HG03045 (cell line): Measurements from ENCODE around the gene TSEN54.

Experiments
- ATAC-seq: cut with Tn5 transposase; IDR thresholded peaks from one replicate; pipeline ENCODE4 v1.9.1; 2021; ENCODE audit warnings: mild to moderate bottlenecking, moderate library complexity; ENCODE audit not compliant: unreplicated experiment

Gene TSEN54

GRCh38 chr17:75540923-75541503 lies 24.7 kb downstream of the TSEN54 start:
- no peak for ATAC-seq

DNA sequence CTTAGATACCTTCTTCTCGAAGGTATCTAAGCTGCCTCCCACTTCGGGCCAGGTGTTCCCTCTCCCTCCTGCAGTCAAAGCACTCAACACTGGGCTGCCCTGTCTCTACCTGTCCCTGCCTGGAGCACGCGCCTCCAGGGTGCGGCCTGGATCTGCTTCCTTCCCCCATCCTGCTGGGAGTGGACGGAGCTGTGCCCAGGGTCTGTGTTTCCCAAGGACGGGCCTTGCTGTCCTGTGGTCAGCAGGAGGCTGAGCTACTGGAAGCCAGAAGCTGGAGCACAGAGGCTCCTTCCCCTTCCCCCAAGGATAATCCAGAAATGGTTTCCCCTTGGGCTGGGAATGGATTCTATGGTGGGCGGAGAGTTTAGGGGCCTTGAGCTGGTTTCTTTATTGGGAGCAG lies 25.9 kb downstream of the TSEN54 start:
- no peak for ATAC-seq

DNA sequence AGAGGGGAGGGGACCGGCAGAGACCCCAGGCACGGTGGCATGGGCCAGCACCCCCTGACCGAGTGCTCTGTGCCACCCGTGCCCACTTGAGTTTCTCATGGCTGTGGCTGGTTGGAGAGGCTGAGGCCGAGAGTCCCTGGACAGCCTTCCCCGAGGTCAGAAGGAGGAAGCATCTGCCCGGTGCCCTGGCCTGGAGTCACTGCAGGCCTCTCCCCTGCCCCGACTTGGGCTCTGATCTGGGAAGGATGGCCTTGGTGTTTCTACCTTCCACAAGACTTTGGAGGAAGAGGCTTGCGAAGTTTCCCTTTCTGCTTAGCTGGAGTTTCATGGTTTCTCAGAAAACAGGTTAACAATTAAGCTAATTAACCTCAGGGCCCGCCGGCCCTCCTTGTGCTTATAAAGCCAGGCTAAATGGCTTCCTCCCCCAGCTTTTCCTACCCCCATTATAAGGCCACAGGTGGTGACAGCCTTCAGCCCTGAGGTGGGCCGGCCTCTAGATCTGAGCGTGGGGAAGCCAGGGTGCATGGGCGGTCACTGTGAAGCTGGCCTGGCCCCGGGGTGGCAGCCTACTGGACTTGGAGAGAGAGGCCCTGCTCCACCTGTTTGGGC lies 26.5 kb downstream of the TSEN54 start:
- ATAC-seq: no peak

GRCh38 chr17:75544250-75544649 lies 27.9 kb downstream of the TSEN54 start:
- ATAC-seq: no peak

DNA sequence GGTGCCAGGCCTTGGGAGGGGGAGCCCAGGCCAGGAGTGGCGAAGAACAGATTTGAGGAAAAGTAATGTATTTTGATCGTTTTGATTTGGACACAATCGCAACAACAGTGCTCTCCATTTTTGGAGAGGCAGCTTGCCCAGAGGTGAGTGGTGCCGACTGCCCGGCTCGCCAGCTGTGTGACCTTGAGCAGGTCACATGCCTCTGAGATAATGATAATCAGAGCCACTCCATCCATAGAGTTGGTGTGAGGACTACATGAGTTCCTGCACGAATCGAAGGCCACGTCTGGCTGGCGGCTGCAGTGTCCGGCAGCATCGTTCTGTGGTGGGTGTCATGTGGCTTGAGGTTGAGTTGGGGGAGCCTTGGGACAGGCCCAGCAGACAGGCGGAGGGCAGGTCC lies 29.9 kb downstream of the TSEN54 start:
- no peak for ATAC-seq

DNA sequence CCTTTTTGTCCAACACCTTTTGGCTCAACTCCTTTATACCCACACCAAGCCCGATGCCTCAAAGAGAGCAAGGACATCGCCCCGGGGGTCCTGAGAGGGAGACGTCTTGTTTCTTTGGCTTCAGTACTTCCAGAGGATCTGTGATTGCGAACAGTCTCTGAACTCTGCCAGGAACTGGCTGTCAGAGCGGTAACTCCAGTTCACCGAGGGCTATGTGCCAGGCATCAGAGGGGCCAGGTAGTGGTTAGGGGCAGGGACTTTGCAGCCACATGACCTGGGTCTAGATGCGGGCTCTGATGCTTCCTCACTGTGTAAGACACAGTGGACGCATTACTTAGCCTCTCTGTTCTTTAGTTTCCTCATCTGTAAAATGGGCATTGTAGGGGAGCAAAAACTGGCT lies 30.8 kb downstream of the TSEN54 start:
- no peak for ATAC-seq

DNA sequence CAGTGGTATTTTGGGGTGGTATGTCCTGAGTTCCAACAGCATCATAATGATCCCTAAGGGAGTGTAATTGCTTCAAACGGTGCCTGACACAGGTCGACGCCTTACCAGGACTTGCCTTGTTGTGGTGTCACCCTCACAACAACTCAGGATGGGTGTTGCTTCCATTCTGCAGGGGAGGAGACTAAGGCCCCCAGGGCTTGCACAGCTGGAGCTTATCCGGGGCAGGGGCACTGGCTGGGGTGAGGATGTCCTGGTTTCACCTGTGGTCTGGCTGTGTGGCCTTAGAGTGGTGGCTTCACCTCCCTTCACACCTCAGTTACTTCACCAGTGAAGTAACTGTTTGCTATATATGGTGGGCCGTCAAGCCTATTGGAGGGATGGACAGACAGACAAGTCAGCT lies 32.5 kb downstream of the TSEN54 start:
- no peak for ATAC-seq

GRCh38 chr17:75549246-75550138 lies 33.2 kb downstream of the TSEN54 start:
- no peak for ATAC-seq

DNA sequence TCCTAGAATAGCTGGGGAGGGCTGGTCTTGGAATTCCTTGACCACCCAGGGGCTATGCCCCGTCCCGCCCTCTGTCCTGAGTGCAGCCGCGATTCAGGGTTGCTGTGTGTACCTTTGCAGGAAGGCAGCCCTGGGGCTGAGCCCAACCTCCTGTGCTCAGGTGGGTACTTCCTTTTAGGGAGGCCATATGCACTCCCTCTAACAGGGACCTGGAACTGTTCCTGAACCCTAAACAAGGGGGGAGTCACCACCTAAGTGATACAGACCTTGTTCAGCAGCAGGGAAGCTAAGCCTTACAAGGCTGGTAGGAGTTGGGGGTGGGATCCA lies 33.8 kb downstream of the TSEN54 start:
- no peak for ATAC-seq

DNA sequence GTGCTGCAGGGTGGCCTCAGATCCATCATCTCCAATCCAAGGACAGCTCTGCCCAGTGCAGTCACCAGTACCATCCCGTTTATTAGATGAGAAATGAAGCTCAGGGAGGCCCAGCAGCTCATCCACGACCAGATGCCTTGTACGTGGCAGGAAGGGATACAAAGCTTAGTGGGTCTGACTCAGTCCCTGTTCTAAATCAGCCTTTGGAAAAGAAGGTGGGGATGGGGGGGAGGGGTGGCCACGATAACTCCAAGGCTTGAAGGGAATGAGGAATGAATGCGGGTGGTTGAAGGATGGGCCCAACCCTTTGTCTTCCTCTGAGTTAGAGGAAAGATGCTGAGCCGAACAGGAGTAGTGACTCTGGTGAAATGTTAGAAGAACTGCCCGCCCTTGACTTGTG lies 34.9 kb downstream of the TSEN54 start:
- ATAC-seq: no peak

GRCh38 chr17:75552425-75553294 lies 36.3 kb downstream of the TSEN54 start:
- no peak for ATAC-seq

- no peak for ATAC-seq
Observed at GRCh38 chr17:75553295-75554110, 37.2 kb downstream of the TSEN54 start.

DNA sequence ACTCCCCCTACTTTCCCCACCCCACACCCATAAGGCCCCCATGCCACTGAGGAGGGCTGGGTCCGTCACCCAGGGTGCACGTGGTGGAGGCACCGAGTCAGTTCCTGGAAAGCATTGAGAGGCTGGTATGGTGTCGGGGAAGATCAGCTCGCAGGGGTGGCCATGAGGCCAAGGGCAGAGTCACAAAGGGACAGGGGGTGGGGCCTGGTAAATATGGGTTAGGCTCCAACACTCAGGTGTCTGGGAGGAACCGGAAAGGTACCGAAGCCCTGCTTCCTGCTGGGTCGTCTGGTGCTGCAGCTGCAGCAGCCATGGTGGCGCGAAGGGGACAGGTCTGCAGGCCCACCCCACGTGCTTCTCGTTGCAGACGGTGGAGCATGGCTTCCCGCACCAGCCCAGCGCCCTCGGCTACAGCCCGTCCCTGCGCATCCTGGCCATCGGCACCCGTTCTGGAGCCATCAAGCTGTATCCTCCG lies 39.4 kb downstream of the TSEN54 start:
- no peak for ATAC-seq

GRCh38 chr17:75557075-75557851 lies 40.9 kb downstream of the TSEN54 start:
- ATAC-seq: no peak

DNA sequence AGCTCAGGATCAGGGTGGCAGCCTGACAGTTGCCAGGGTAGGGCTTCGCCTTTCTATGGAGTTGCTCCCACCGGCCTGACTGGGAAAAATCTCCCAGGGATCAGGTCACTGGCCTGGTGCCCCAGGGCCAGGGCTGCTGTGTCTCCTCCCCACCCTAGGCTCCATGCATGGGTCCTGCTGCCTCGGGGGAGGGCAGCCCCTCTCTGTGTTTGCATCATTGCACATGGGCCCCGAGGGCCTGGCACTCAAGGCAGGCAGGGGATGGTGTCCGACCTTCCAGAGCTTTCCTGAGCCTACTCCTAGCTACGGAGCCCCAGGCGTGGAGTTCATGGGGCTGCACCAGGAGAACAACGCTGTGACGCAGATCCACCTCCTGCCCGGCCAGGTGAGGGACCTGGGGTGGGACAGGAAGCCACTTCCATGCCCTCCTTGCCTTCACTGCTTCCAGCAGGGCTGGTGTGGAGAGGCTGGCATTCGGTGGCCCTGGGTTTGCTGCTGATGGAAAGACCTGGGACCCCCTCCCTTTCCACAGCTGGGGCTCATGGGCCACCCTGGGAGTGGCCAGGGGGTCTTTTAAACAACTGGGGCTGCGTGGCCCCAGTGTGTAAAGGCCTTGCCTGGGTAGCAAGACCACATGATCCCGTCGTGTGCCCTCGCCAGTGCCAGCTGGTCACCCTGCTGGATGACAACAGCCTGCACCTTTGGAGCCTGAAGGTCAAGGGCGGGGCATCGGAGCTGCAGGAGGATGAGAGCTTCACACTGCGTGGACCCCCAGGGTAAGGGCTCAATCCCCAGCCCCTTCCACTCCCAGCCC lies 41.7 kb downstream of the TSEN54 start:
- no peak for ATAC-seq

DNA sequence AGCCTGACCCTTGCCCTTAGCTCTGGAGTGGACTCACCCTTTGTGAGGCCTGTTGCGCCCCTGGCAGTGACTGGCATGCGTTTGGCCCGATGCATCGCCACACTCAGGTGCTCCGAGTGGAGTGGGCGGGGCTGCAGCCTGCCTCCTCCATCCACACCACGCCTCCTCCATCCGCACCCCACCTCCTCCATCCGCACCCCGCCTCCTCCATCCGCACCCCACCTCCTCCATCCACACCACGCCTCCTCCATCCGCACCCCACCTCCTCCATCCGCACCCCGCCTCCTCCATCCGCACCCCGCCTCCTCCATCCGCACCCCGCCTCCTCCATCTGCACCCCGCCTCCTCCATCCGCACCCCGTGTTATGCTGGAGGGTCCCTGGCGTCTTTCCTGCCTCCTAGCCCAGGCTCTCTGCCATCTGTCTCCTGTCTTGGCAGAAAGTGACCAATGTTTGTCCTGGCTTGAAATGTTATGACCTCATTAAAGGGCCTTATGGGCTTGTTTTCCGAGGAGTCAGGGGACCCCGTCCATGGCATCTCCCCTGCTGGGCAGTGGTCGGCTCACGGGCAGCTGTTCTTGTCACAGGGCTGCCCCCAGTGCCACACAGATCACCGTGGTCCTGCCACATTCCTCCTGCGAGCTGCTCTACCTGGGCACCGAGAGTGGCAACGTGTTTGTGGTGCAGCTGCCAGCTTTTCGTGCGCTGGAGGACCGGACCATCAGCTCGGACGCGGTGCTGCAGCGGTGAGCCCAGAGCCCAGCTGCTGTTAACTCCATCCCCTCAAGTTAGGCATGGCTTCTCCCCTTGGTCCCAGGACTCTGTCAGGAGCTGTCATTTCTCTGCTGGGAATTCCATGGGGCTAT lies 42.6 kb downstream of the TSEN54 start:
- no peak for ATAC-seq

DNA sequence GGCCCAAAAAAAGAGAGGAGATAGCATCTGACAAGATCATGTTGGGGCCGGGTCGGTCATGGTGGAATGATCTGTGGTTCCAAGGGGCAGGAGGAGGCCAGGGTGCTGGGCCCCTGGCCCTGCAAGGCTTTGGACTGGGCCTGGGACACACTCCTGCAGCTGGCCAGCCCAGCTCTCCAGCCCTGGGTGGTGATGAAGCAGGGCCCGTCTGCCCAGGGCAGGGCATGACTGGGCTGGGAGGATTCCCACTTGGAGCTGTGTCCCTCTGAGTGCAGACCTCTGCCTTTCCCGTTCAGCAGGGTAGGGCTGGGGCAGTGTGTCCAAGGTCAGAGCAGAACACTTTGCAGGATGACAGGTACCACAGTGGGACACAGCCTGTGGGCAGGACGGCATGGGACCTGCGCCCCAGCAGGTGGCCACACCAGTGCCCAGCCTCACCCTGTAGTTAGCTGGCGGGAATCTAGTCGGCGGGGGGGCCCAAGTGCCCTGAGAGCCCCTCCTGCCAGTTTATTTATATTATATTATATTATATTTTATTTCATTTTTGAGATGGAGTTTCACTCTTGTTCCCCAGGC lies 43.7 kb downstream of the TSEN54 start:
- ATAC-seq: no peak
